Measurements from ENCODE around the gene ZNF544.
"Not testable (repeated sequence)": the region's sequence is repeated elsewhere in the genome, so short reads cannot be mapped to it uniquely, and the experiment has no call there.

ZNF544 gene

DNA sequence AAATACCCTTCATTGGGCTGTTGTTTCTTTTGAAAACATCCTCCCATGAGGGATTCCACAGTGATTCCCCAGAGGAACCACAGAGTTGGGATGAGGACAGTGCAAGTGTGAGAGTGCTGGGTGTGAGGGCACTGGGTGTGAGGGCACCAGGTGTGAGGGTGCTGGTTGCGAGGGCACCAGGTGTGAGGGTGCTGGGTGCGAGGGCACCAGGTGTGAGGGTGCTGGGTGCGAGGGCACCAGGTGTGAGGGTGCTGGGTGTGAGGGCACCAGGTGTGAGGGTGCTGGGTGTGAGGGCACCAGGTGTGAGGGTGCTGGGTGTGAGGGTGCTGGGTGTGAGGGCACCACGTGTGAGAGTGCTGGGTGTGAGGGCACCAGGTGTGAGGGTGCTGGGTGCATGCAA is 29.5 kb downstream of the ZNF544 start:
- not testable (repeated sequence) for DNase-seq

DNA sequence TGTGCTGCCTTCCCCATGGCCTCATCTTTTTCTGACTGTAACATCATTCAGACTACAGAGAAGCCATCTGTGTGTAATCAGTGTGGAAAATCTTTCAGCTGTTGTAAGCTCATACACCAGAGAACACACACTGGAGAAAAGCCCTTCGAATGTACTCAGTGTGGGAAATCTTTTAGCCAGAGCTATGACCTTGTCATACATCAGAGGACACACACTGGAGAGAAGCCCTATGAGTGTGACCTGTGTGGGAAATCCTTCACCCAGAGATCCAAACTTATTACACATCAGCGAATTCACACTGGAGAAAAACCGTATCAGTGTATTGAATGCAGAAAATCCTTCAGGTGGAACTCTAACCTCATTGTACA is 32.9 kb downstream of the ZNF544 start:
- DNase-seq: peak; percentile 44

- peak; percentile 49 for DNase-seq
These were observed 33.5 kb downstream of the ZNF544 start for GRCh38 chr19:58261968-58262921.

GRCh38 chr19:58262922-58263296 is 34.2 kb downstream of the ZNF544 start:
- DNase-seq: no peak

GRCh38 chr19:58265100-58265499 is 36.4 kb downstream of the ZNF544 start:
- no peak for DNase-seq

GRCh38 chr19:58268344-58268743 is 39.6 kb downstream of the ZNF544 start:
- DNase-seq: no peak

- DNase-seq: peak; percentile 15
These were observed 46.1 kb downstream of the ZNF544 start for GRCh38 chr19:58274771-58275201.

DNA sequence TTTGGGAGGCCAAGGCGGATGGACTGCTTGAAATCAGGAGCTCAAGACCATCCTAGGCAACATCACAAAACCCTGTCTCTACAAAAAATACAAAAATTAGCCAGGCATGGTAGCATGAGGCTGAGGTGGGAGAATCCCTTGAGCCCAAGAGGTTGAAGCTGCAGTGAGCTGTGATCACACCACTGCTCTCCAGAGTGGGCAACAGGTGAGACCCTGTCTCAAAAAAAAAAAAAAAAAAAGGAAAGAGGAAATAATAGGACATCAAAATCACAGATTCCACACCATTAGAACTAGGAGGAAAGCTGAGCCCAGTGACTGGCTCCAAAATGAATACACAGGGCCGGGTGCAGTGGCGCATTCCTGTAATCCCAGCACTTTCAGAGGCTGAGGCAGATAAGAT is 46.9 kb downstream of the ZNF544 start:
- no peak for DNase-seq

DNA sequence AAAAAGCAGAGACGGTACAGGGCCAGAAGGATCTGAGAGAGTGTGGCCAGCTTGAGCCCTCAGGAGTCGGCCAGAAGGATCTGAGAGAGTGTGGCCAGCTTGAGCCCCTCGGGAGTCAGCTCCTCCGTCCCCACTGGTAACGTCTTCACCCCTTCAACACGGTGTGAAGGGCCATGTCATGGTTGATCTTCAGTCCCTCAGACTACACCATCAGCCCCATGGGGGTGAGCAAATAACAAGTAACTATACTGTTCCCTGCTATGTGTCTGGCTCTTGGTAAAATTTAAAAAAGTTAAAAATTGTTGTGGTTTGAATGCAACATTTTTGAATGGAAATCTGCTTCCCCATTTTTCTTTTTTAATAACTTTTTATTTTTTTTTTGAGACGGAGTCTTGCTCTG is 48.5 kb downstream of the ZNF544 start:
- DNase-seq: no peak

GRCh38 chr19:58277748-58278540 is 49.2 kb downstream of the ZNF544 start:
- peak; percentile 16 for DNase-seq

DNA sequence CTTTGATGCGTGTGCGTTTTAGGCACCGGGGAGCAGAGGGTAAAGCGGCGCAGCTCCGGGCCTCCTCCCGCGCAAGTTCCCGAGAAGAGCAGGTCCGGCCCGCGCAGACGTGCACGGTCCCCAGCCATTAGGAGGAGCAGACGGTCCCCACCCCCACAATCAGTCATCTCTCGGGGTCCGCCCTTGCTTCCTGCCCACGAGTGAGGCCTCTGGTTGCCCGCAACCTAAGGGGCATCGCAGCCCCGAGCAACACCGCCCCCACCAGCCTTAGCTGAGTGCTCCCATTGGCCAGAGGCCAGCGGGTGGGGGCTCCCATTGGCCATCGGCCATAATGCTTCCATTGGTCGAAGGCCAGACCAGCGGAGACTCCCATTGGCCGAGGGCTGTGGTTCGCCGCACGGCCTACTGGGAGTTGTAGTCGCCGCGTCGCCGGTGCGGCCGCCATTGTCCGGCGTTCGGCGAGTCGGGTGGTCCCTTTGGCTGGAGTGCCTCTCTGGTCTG is 49.9 kb downstream of the ZNF544 start, which contains the start of gene ZNF8:
Gene ZNF8, plus strand, starts transcription at position 415 of the 501 bp plus-strand sequence. CDS start 127 bp downstream, outside the sequence.
- DNase-seq: peak; percentile 99

- DNase-seq: peak; percentile 77
These were observed 50.6 kb downstream of the ZNF544 start for GRCh38 chr19:58279042-58279924.

GRCh38 chr19:58279925-58280316 is 51.2 kb downstream of the ZNF544 start:
- no peak for DNase-seq

- DNase-seq: no peak
These were observed 55.5 kb downstream of the ZNF544 start for GRCh38 chr19:58284199-58284598.

DNA sequence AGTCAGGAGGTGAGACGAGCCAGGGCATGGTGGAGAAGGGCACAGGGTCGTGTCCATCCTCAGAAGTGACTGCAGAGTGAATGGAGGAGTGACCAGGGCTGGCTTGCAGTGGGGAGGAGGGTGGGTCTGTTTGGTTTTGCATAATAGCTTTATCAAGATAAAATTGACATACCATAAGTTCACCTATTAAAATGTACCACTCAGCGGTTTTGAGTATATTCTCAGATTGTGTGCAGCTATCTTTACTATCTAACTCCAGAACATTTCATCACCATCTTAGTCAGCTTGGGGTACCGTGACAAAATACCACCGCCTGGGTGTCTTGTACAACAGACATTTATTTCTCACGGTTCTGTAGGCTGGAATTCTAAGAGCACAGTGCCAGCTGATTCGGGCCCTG is 63.2 kb downstream of the ZNF544 start:
- DNase-seq: no peak

- DNase-seq: no peak
These were observed 66.1 kb downstream of the ZNF544 start for GRCh38 chr19:58294743-58295374.

DNA sequence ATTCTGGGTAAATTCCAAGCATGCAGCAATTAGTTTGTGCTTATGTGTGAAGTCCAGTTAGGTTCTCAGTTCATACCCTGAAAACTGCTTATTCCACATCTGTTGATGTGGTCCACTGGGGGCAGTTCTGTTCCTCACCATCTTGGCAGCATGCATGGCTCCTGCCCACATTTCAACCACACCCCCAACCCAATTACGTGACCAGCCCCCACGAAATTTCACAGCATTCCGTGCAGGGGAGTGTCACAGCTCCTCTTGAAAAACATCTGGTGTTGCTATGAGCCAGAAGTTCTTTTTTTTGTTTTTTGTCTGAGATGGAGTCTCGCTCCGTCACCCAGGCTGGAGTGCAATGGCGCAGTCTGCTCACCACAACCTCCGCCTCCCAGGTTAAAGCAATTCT is 67.4 kb downstream of the ZNF544 start:
- no peak for DNase-seq

- DNase-seq: no peak
These were observed 71.9 kb downstream of the ZNF544 start for GRCh38 chr19:58300620-58301019.

DNA sequence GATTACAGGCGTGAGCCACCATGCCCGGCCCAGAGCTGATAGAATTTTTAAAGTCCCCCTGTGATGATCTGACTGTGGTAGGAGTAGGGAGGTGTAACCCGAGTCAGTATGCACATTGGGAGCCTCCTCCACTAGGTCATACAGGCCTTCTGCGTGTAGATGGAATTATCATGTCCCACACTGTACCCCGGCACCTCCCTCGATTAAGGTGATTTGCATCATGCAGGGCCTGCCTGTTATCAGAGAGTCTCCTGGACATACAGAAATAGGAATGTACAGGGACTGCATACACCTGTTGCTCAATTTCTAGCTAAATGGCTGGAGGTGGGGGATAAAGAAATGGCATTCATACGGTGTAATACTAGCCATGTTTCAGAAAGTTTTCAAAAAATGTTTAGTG is 75.5 kb downstream of the ZNF544 start:
- peak; percentile 23 for DNase-seq

DNA sequence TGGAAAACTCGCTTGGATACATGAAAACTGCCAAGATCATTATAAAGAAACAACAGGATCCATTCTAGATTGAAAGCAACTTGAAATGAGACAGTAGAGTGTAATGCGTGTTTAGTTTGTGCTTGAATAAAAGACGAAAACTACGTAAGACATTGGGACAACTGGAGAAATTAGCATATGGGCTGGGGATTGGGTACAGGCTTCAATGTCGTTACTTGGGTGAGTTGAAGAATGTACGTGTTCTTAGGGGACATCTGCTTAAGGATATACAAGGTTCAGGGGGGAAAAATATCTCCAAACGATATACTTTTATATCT is 76.0 kb downstream of the ZNF544 start:
- peak; percentile 76 for DNase-seq

DNA sequence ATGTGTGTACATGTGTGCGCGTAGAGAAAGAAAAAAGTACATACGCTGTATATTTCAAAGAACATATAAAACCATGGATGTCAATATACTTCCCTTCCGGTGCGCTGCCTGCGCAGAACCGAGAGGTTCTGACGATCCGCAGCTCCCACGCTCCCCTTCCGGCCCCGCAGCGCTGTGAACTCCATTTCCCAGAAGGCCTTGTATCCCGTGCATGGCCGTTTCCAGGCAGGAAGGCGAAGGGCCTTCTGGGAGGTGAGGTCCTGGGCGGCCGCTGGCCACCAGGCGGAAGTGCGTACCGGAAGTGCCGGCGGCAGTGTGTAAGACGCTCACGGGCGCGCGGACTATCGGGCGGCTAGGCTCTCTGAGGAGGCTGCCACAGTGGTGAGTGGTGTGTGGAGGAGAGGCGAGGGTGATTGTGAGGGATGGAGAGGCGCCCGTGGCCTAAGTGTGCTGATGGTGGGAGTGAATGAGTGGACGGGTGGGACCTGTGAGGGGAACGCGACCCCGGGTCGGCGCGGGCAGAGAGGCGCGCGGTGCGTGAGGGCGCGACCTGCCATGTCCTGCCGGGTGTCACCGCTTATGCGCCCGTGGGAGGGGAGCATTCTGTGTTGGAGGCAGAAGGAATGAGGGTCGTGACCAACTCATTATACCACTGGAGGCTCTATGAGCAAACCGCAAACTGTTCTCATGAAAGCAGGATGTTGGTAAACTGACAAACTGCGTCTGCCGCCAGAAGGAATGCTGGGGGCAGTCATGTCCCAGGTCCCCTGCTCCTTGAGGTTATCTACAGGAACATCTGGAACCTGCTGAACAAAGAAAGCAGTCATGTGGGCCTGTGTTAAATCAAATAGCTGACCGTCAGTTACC is 76.6 kb downstream of the ZNF544 start, which contains the start of gene ERVK3-1:
Gene ERVK3-1, plus strand, starts transcription at position 313 of the 867 bp plus-strand sequence. CDS start 6,792 bp downstream, outside the sequence.
- peak; percentile 99 for DNase-seq
